DND-41 (cell line): Measurements from ENCODE around the gene DHX57.
"Not testable (repeated sequence)": the region's sequence is repeated elsewhere in the genome, so short reads cannot be mapped to it uniquely, and the experiment has no call there.

Experiments
- ATAC-seq: fragments of 200-7000 bp; cut with Tn5 transposase; 3 replicates; pipeline ENCODE4 v1.9.1; 2021; ENCODE audit warnings: low read depth; ENCODE audit not compliant: insufficient read depth
- DNase-seq: peaks from one replicate; pipeline ENCODE4 v3.0.0-alpha.2; 2020
- H2AFZ ChIP-seq: 2 replicates; pipeline ENCODE4 v1.6.0; 2012; ENCODE audit warnings: low read depth, low read length
- H3K27ac ChIP-seq: 2 replicates; pipeline ENCODE4 v1.5.1; 2012; ENCODE audit warnings: low read length, inconsistent platforms
- H3K27me3 ChIP-seq: fragments of 200-600 bp; sonication (generic); 2 replicates; pipeline ENCODE4 v1.6.0; 2012; ENCODE audit warnings: low read length, mild to moderate bottlenecking, inconsistent platforms; ENCODE audit not compliant: insufficient read depth, poor library complexity
- H3K36me3 ChIP-seq: 2 replicates; pipeline ENCODE4 v1.5.1; 2012; ENCODE audit warnings: low read length, inconsistent platforms; ENCODE audit not compliant: insufficient read depth
- H3K4me1 ChIP-seq: 2 replicates; pipeline ENCODE4 v1.5.1; 2012; ENCODE audit warnings: mild to moderate bottlenecking, low read length; ENCODE audit not compliant: insufficient read depth
- H3K4me2 ChIP-seq: 2 replicates; pipeline ENCODE4 v1.6.0; 2012; ENCODE audit warnings: mild to moderate bottlenecking, moderate library complexity, low read length, inconsistent platforms; ENCODE audit not compliant: insufficient read depth
- H3K4me3 ChIP-seq, 2 experiments: fragments of 200-600 bp in 1 of 2; shearing (Covaris generic) in 1 of 2; 2 replicates each; pipeline ENCODE4 v1.5.1; 2012 to 2016; ENCODE audit warnings: inconsistent platforms in 2 of 2, low read length in 2 of 2, mild to moderate bottlenecking in 2 of 2, low read depth in 1 of 2, moderate library complexity in 1 of 2
- H3K79me2 ChIP-seq: 2 replicates; pipeline ENCODE4 v1.6.0; 2012; ENCODE audit warnings: low read length, inconsistent platforms; ENCODE audit not compliant: insufficient read depth
- H3K9ac ChIP-seq: 2 replicates; pipeline ENCODE4 v1.6.0; 2012; ENCODE audit warnings: low read depth, mild to moderate bottlenecking, inconsistent platforms, low read length, moderate library complexity
- H3K9me3 ChIP-seq: 2 replicates; pipeline ENCODE4 v1.5.1; 2012; ENCODE audit warnings: low read length, moderate library complexity, mild to moderate bottlenecking, inconsistent platforms; ENCODE audit not compliant: insufficient read depth, severe bottlenecking
- H4K20me1 ChIP-seq: 2 replicates; pipeline ENCODE4 v1.6.0; 2012; ENCODE audit warnings: low read length; ENCODE audit not compliant: insufficient read depth
- CTCF ChIP-seq: IDR thresholded peaks from 2 replicates; pipeline ENCODE4 v1.5.1; 2012; ENCODE audit warnings: borderline replicate concordance, low read length, moderate library complexity, mild to moderate bottlenecking; ENCODE audit not compliant: poor library complexity, severe bottlenecking; ENCODE audit errors: extremely low read depth
- EZH2 ChIP-seq: IDR thresholded peaks from 3 replicates; pipeline ENCODE4 v1.6.1; 2012; ENCODE audit warnings: borderline replicate concordance, low read depth, mild to moderate bottlenecking, moderate library complexity, low read length, inconsistent platforms; ENCODE audit not compliant: severe bottlenecking

DHX57 gene

GRCh38 chr2:38765551-38765950, 110.2 kb downstream of the DHX57 start:
- Histone ChIP-seq H3K4me3 (no peak overlapping the region), H2AFZ (no peak overlapping the region), H3K4me2 (no peak overlapping the region), H4K20me1 (no peaks in the 10 kb centered on the region), H3K79me2 (no peaks in the 10 kb centered on the region), H3K27ac (no peak overlapping the region), H3K27me3 (no peaks in the 10 kb centered on the region), H3K9me3 (no peaks in the 10 kb centered on the region), H3K4me1 (no peaks in the 10 kb centered on the region), H3K9ac (no peak overlapping the region), H3K36me3 (no peaks in the 10 kb centered on the region)
- no peak for DNase-seq
- no peak for TF ChIP-seq EZH2
- TF ChIP-seq CTCF, result no peak
- no peak for ATAC-seq

GRCh38 chr2:38765149-38765548, 110.6 kb downstream of the DHX57 start:
- no peak overlapping the region for H3K4me2 ChIP-seq
- TF ChIP-seq EZH2, result no peak
- no peak for TF ChIP-seq CTCF
- H3K4me3 ChIP-seq, result no peak overlapping the region
- no peaks in the 10 kb centered on the region for H4K20me1 ChIP-seq
- no peak overlapping the region for H3K9ac ChIP-seq
- DNase-seq (no peak), ATAC-seq (no peak)
- no peaks in the 10 kb centered on the region for H3K4me1 ChIP-seq
- H3K27me3 ChIP-seq, result no peaks in the 10 kb centered on the region
- no peak overlapping the region for H3K27ac ChIP-seq
- H2AFZ ChIP-seq, result no peak overlapping the region
- H3K9me3 ChIP-seq, result no peaks in the 10 kb centered on the region
- H3K36me3 ChIP-seq, result no peaks in the 10 kb centered on the region
- H3K79me2 ChIP-seq, result no peaks in the 10 kb centered on the region

GRCh38 chr2:38763728-38764127, 112.0 kb downstream of the DHX57 start:
- TF ChIP-seq CTCF (no peak), EZH2 (no peak)
- H3K4me2 ChIP-seq, result no peak overlapping the region
- no peaks in the 10 kb centered on the region for H4K20me1 ChIP-seq
- ATAC-seq (no peak), DNase-seq (no peak)
- H3K4me1 ChIP-seq, result no peaks in the 10 kb centered on the region
- H3K9me3 ChIP-seq, result no peaks in the 10 kb centered on the region
- no peak overlapping the region for H3K4me3 ChIP-seq
- H3K9ac ChIP-seq, result no peak overlapping the region
- H3K27ac ChIP-seq, result no peak overlapping the region
- H3K79me2 ChIP-seq, result no peaks in the 10 kb centered on the region
- no peaks in the 10 kb centered on the region for H3K27me3 ChIP-seq
- no peaks in the 10 kb centered on the region for H3K36me3 ChIP-seq
- no peak overlapping the region for H2AFZ ChIP-seq

GRCh38 chr2:38763228-38763627, 112.5 kb downstream of the DHX57 start:
- H3K4me1 ChIP-seq, result no peaks in the 10 kb centered on the region
- no peak overlapping the region for H2AFZ ChIP-seq
- no peaks in the 10 kb centered on the region for H4K20me1 ChIP-seq
- no peak overlapping the region for H3K27ac ChIP-seq
- ATAC-seq (no peak), DNase-seq (no peak)
- H3K27me3 ChIP-seq, result no peaks in the 10 kb centered on the region
- no peaks in the 10 kb centered on the region for H3K79me2 ChIP-seq
- H3K4me3 ChIP-seq, result no peak overlapping the region
- no peaks in the 10 kb centered on the region for H3K36me3 ChIP-seq
- no peaks in the 10 kb centered on the region for H3K9me3 ChIP-seq
- no peak overlapping the region for H3K9ac ChIP-seq
- H3K4me2 ChIP-seq, result no peak overlapping the region
- TF ChIP-seq EZH2, result no peak
- TF ChIP-seq CTCF, result no peak

- not testable (repeated sequence) for DNase-seq, H3K36me3 ChIP-seq, H2AFZ ChIP-seq, H3K4me3 ChIP-seq, H3K27me3 ChIP-seq, ATAC-seq, H3K4me2 ChIP-seq, H3K9me3 ChIP-seq, H3K27ac ChIP-seq, H4K20me1 ChIP-seq, H3K9ac ChIP-seq, H3K79me2 ChIP-seq
- H3K4me1 ChIP-seq, result peaks cover 20% of the 10 kb centered on the region
These were observed 119.8 kb downstream of the DHX57 start for GRCh38 chr2:38755891-38756290.
